Fibroblast of mammary gland (primary cell): Measurements from ENCODE around the gene NUMBL.
"Not testable (repeated sequence)": the region's sequence is repeated elsewhere in the genome, so short reads cannot be mapped to it uniquely, and the experiment has no call there.

ENCODE experiments used
- DNase-seq: peaks from one replicate; pipeline ENCODE4 v3.0.0-alpha.2; 2010; ENCODE audit warnings: low read depth
- H3K4me3 ChIP-seq: 2 replicates; pipeline ENCODE4 v1.5.1; 2011; ENCODE audit warnings: low read depth, mild to moderate bottlenecking, low read length, moderate library complexity; ENCODE audit not compliant: control insufficient read depth
- TF ChIP-seq, protein P1 (sequence below): conservative IDR thresholded peaks from 2 replicates; pipeline ENCODE4 v1.5.1; 2011; ENCODE audit warnings: low read depth, low read length, inconsistent platforms; ENCODE audit not compliant: control insufficient read depth, insufficient read depth

The NUMBL gene

DNA sequence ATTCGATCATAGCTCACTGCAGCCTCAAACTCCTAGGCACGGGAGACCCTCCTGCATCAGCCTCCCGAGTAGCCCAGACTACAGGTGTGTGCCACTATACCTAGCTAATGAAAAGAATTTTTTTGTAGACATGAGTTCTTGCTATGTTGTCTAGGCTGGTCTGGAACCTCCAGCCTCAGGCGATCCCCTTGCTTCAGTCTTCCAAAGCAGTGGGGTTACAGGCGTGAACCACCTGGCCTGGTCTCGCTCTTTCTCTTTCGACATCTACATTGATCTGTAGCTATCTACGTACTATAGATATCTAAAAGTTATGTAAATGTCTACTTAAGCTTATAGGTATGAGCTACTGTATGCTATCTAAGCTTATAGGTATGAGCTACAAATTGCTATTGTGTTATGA, 32.4 kb downstream of the NUMBL start:
- DNase-seq: no peak
- H3K4me3 ChIP-seq: no peak overlapping the region
- TF ChIP-seq, protein P1, sequence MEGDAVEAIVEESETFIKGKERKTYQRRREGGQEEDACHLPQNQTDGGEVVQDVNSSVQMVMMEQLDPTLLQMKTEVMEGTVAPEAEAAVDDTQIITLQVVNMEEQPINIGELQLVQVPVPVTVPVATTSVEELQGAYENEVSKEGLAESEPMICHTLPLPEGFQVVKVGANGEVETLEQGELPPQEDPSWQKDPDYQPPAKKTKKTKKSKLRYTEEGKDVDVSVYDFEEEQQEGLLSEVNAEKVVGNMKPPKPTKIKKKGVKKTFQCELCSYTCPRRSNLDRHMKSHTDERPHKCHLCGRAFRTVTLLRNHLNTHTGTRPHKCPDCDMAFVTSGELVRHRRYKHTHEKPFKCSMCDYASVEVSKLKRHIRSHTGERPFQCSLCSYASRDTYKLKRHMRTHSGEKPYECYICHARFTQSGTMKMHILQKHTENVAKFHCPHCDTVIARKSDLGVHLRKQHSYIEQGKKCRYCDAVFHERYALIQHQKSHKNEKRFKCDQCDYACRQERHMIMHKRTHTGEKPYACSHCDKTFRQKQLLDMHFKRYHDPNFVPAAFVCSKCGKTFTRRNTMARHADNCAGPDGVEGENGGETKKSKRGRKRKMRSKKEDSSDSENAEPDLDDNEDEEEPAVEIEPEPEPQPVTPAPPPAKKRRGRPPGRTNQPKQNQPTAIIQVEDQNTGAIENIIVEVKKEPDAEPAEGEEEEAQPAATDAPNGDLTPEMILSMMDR: no peak

DNA sequence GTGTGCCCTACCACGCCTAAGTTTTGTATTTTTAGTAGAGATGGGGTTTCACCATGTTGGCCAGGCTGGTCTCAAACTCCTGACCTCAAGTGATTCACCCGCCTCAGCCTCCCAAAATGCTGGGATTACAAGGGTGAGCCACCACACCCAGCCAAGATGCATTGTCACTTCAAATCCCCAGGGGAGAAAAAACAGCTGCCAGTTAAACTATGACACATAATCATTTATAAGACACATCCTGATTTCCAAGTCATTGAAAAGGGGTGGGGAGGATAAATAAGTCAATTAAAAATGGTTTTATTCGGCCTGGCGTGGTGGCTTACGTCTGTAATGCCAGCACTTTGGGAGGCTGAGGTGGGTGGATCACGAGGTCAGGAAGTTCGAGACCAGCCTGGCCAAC, 34.8 kb downstream of the NUMBL start:
- DNase-seq, H3K4me3 ChIP-seq: not testable (repeated sequence)

DNA sequence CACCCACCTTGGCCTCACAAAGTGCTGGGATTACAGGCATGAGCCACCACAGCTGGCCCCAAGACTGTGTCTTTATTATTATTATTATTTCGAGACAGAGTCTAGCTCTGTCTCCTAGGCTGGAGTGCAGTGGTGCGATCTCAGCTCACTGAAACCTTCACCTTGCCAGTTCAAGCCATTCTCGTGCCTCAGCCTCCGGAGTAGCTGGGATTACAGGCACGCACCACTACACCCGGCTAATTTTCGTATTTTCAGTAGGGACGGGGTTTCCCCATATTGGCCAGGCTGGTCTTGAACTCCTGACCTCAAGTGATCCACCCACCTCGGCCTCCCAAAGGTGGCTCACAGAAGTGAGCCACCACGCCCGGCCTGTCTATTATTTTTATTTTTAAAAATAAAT, 38.1 kb downstream of the NUMBL start:
- not testable (repeated sequence) for DNase-seq, H3K4me3 ChIP-seq

DNA sequence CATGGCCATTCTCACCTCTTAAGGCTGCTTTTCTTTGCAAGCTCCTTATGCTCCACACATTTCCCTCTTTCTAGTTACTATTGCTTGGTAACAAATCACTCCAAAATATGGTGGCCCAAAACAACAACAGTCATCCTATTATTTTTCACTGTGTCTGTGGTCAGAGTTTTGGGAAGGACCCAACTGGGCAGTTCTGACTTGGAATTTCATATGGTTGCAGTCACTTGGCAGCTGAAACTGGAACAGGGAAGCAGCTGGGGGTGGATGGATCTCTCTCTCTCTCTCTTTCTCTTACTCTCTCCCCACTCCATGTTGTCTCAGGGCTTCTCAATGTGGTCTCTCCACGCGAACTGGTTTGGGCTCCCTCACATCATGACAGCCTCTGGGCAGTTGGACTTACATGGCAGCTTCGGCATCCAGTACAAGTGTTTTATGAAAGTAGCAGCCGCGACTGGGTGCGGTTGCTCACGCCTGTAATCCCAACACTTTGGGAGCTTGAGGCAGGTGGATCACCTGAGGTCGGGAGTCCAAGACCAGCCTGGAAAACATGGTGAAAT, 39.6 kb downstream of the NUMBL start:
- no peak overlapping the region for H3K4me3 ChIP-seq
- TF ChIP-seq, protein P1: no peak
- DNase-seq: peak; percentile 95

DNA sequence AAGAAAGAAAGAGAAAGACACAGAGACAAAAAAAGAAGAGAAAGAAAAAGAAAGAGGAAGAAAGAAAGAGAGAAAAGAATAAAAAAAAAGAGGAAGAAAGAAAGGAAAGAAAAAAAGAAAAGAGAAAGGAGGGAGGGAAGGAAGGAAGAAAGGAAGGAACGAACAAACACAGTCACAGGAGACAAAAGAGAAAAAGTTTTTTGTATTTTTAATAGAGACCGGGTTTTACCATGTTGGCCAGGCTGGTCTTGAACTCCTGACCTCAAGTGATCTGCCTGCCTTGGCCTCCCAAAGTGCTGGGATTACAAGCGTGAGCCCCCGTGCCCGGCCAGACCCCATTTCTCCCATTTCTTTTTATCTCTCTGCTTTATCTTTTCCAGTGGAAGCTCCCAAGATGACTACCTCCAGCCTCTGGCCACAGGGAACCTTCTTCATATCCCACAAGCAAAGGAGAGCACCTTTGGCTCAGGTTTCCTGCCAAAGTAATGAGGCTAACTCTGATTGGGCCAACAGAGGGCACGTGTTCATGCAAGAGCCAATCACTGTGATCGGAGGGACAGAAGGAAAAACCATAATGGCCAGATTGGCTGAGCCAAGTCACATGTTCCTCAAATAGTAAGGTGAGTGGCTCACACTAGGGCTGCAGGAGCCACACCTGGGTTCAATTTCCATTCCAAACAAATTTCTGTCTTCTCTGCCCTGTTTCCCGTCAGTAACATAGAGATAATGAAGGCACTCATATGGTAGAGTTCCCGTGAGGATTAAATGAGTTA, 40.4 kb downstream of the NUMBL start:
- not testable (repeated sequence) for H3K4me3 ChIP-seq

DNA sequence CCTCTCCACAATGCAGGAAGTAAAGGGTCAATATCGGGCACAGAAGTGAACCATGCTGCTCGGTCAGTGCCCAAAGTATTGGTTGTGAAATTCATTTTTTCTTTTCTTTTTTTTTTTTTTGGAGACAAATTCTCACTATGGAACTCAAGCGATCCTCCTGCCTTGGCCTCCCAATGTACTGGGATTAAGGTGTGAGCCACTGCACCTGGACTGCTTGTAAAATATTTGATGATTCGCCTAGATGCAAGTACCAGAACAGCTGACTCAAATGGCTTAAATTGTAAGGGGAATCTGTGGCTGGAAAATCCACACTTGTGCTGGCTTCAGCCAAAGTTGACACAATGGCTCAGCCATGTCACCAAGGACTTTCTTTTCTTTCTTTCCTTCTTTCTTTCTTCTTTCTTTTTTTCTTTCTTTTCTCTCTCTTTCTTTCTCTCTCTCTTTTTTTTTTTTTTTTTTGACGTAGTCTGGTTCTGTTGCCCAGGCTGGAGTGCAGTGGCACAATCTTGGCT, 43.7 kb downstream of the NUMBL start:
- TF ChIP-seq, protein P1: no peak
- peak overlapping the region; percentile 27 for H3K4me3 ChIP-seq
- DNase-seq: no peak

More for the DNA sequence above, 40.4 kb downstream of the NUMBL start:
- peak; percentile 51 for DNase-seq

DNA sequence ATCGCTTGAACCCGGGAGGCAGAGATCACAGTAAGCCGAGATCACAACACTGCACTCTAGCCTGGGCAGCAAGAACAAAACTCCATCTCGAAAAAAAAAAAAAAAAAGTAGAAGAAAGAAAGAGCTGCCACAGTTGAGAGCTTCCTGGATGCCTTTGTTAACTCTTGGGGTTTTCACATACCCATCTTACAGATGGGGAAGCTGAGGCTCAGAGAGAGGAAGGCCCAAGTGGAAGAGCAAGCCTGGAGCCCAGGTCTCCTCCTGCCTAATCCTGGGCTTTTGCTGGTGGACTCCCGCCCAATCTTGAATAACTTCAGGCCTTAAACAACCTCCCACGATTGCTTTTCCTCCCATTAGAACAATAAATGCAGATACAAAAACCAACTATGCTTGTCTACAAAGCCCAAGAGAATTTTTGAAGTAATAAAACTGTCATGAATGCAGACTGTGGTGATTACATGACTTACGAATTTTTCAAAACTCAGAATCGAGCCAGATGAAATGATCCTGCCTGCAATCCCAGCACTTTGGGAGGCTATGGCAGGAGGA, 47.6 kb downstream of the NUMBL start:
- H3K4me3 ChIP-seq: no peak overlapping the region
- TF ChIP-seq, protein P1: no peak
- peak; percentile 68 for DNase-seq

DNA sequence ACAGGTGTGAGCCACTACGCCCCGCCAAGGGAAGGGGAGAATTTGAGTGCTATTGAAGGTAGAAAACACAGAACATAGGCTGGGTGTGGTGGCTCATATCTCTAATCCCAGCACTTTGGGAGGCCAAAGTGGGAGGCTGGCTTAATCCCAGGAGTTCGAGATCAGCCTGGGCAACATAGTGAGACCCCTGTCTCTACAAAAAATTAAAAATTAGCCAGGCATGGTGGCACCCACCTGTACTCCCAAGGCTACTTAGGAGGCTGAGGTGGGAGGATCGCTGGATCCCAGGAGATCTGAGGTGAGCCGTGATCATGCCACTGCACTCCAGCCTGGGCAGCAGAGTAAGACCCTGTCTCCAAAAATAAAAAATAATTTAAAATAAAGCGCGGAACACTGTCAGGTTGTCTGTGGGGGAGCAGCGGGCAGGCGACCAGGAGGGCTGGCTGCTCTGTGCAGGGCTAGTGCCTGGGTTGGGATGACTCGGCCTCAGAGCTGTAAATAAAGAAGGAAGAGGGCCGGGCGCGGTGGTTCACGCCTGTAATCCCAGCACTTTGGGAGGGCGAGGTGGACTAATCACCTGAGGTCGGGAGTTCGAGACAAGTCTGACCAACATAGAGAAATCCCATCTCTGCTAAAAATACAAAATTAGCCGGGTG, 48.3 kb downstream of the NUMBL start:
- TF ChIP-seq, protein P1: no peak
- DNase-seq: no peak
- H3K4me3 ChIP-seq: no peak overlapping the region
